GM23338 (cell line): ENCODE measurements around the gene DENND5A.

Experiments used
- CTCF ChIP-seq, 2 experiments: fragments of 200-600 bp in 1 of 2; sonication (generic) in 1 of 2; conservative IDR thresholded peaks; 2 replicates each; pipeline versions ENCODE4 v1.5.1 to v1.6.1; 2016 to 2017; ENCODE audit warnings: antibody characterized with exemption in 2 of 2, low read depth in 2 of 2, mild to moderate bottlenecking in 2 of 2, moderate library complexity in 1 of 2
- POLR2AphosphoS5 ChIP-seq: IDR thresholded peaks from 2 replicates; pipeline ENCODE4 v1.6.1; 2016; ENCODE audit warnings: antibody characterized with exemption, low read depth
- REST ChIP-seq: IDR thresholded peaks from one replicate; pipeline ENCODE4 v1.6.1; 2018; ENCODE audit warnings: antibody characterized with exemption; ENCODE audit not compliant: unreplicated experiment

- TF ChIP-seq CTCF (conservative IDR thresholded peaks at IDR 0.05; ENCODE audit: low read depth in 2 of 2) (no peak), POLR2AphosphoS5 (no peak), REST (no peak)
Measured at GRCh38 chr11:9247863-9248262, 17.3 kb downstream of the DENND5A start.
